Right lobe of liver (tissue), 6 donors: ENCODE data around the gene ARID4B. TPM values are rescaled to one million over a fixed set of nuclear protein-coding genes. Genes with fewer than 3 reads are reported as not detected.
"Not testable (repeated sequence)": the region's sequence is repeated elsewhere in the genome, so short reads cannot be mapped to it uniquely, and the experiment has no call there.

Experiments
- ATAC-seq, 4 donors: fragments of 200-7000 bp; cut with Tn5 transposase; one replicate each; pipeline ENCODE4 v1.9.1; 2020; ENCODE audit warnings: mild to moderate bottlenecking in 4 of 4, moderate library complexity in 4 of 4
- DNase-seq, 3 donors: peaks; one replicate each; pipeline ENCODE4 v3.0.0-alpha.2; 2020
- H3K27ac ChIP-seq, 3 donors: fragments of 200-600 bp; one replicate each; pipeline ENCODE4 v1.8.0; 2022
- H3K27me3 ChIP-seq, 2 donors: fragments of 200-600 bp; one replicate each; pipeline ENCODE4 v1.8.0; 2022
- H3K36me3 ChIP-seq, 4 donors: fragments of 200-600 bp; sonication (generic) in 1 of 4; one replicate each; pipeline versions ENCODE4 v1.5.1 to v1.8.0; 2017 to 2022; ENCODE audit warnings: control low read depth in 1 of 4
- H3K4me1 ChIP-seq, 4 donors: fragments of 200-600 bp; sonication (generic) in 1 of 4; one replicate each; pipeline versions ENCODE4 v1.5.1 to v1.8.0; 2017 to 2022; ENCODE audit warnings: control low read depth in 1 of 4
- H3K4me3 ChIP-seq, 3 donors: fragments of 200-600 bp; one replicate each; pipeline ENCODE4 v1.8.0; 2022
- H3K9me3 ChIP-seq, 4 donors: fragments of 200-600 bp; sonication (generic) in 1 of 4; one replicate each; pipeline versions ENCODE4 v1.5.1 to v1.8.0; 2017 to 2022; ENCODE audit warnings: control low read depth in 1 of 4
- CTCF ChIP-seq, 4 donors: fragments of 200-600 bp in 3 of 4; fragments of 450-650 bp in 1 of 4; IDR thresholded peaks; one replicate each; pipeline versions ENCODE4 v1.5.1 to v1.8.0; 2016 to 2022; ENCODE audit warnings: antibody characterized with exemption in 4 of 4, mild to moderate bottlenecking in 2 of 4
- POLR2A ChIP-seq: fragments of 450-650 bp; IDR thresholded peaks from one replicate; pipeline ENCODE4 v1.6.1; 2017; ENCODE audit warnings: antibody characterized with exemption, mild to moderate bottlenecking
- WGBS: methylation state at CpG from one replicate; pipeline ENCODE4 v1.1.6; 2018; ENCODE audit warnings: low coverage, low lambda C conversion rate; ENCODE audit not compliant: insufficient coverage; ENCODE audit errors: missing lambda C conversion rate; 5-methylcytosine and 5-hydroxymethylcytosine counted together
- intact Hi-C, 2 donors: fragments of 100-400 bp; cut with DNase I; formaldehyde crosslinking; loops; one replicate each; pipeline versions ENCODE4 v1.11.2 to v1.14.1; 2022
- total RNA-seq, 6 experiments: library from RNA; depleted of rRNA in 2 of 6; stranded (reverse); fragments of >200 nt in 2 of 6; fragmentation: NEBNext Ultra II Directional in 3 of 6; extraction: Animal tissue kit (Norgen Biotek cat#: 25700) in 3 of 6; gene quantifications; one replicate each; pipeline versions ENCODE4 v1.1.0 to v1.2.4, GENCODE V29; 2016 to 2023
- donor health status: DM: no; HTN: yes; CAD: no.
- donor health status: DM: no; HTN: no; CAD: no.
- donor health status: DM: no; HTN: no; CAD: no.
- donor health status: DM: no; HTN: yes; CAD: no.
- donor health status: DM: no; HTN: yes; CAD: no.

The ARID4B gene
- total RNA-seq, 6 experiments from 2014 or later = 8.0 to 16.2 (median 11.4) TPM

GRCh38 chr1:235275223-235275622 lies 52.8 kb downstream of the ARID4B start:
- 25% methylated on average over 3 of the region's 3 CpGs for WGBS
- TF ChIP-seq POLR2A (no peak), CTCF (IDR thresholded peaks at IDR 0.05) (no peak)
- H3K4me3 ChIP-seq = no peak overlapping the region
- no peak overlapping the region for H3K27ac ChIP-seq
- DNase-seq = no peak
- ATAC-seq = peak in 2 of 4 donors; percentile 21 to 49
- no peaks in the 10 kb centered on the region for H3K27me3 ChIP-seq
- no peaks in the 10 kb centered on the region for H3K9me3 ChIP-seq
- H3K4me1 ChIP-seq = peaks cover 0 to 27% (median 0%) of the 10 kb centered on the region in 4 donors
- H3K36me3 ChIP-seq = no peaks in the 10 kb centered on the region
- intact Hi-C loops = no loop called here

GRCh38 chr1:235272851-235273250 lies 55.1 kb downstream of the ARID4B start:
- intact Hi-C loops = no loop called here
- peak overlapping the region in 1 of 3 donors; percentile 1 for H3K27ac ChIP-seq
- peaks cover 0 to 28% (median 0%) of the 10 kb centered on the region in 4 donors for H3K4me1 ChIP-seq
- H3K27me3 ChIP-seq = no peaks in the 10 kb centered on the region
- no peak for DNase-seq
- ATAC-seq = peak; percentile 19 to 62 (median 56)
- no peaks in the 10 kb centered on the region for H3K36me3 ChIP-seq
- whole genome bisulfite sequencing = 85% methylated on average over 4 of the region's 4 CpGs
- no peaks in the 10 kb centered on the region for H3K9me3 ChIP-seq
- TF ChIP-seq POLR2A (no peak), CTCF (IDR thresholded peaks at IDR 0.05) (no peak)
- no peak overlapping the region for H3K4me3 ChIP-seq

- peaks cover 0 to 36% (median 0%) of the 10 kb centered on the region in 4 donors for H3K4me1 ChIP-seq
- TF ChIP-seq CTCF (IDR thresholded peaks at IDR 0.05) = no peak
- TF ChIP-seq POLR2A = no peak
- ATAC-seq (peak in 2 of 4 donors; percentile 19 to 33), DNase-seq (no peak)
- no peaks in the 10 kb centered on the region for H3K9me3 ChIP-seq
- H3K36me3 ChIP-seq = no peaks in the 10 kb centered on the region
- intact Hi-C loops = no loop called here
- H3K27ac ChIP-seq = no peak overlapping the region
- H3K4me3 ChIP-seq = no peak overlapping the region
- no peaks in the 10 kb centered on the region for H3K27me3 ChIP-seq
Measured at GRCh38 chr1:235270625-235271024, 57.4 kb downstream of the ARID4B start.

GRCh38 chr1:235269990-235270389 lies 58.0 kb downstream of the ARID4B start:
- peaks cover 0 to 36% (median 0%) of the 10 kb centered on the region in 4 donors for H3K4me1 ChIP-seq
- not testable (repeated sequence) for DNase-seq

GRCh38 chr1:235268379-235269125 lies 59.4 kb downstream of the ARID4B start:
- Histone ChIP-seq H3K4me1 (peaks cover 0 to 31% (median 0%) of the 10 kb centered on the region in 4 donors), H3K9me3 (no peaks in the 10 kb centered on the region), H3K36me3 (no peaks in the 10 kb centered on the region), H3K4me3 (no peak overlapping the region), H3K27ac (no peak overlapping the region), H3K27me3 (no peaks in the 10 kb centered on the region)
- ATAC-seq (no peak), DNase-seq (no peak)
- 89% methylated on average over 11 of the region's 11 CpGs for WGBS
- intact Hi-C loops = no loop called here
- no peak for TF ChIP-seq CTCF (IDR thresholded peaks at IDR 0.05)
- TF ChIP-seq POLR2A = no peak

More at GRCh38 chr1:235269990-235270389, 58.0 kb downstream of the ARID4B start:
- H3K27ac ChIP-seq, ATAC-seq, H3K36me3 ChIP-seq, H3K9me3 ChIP-seq, intact Hi-C loops, H3K4me3 ChIP-seq, H3K27me3 ChIP-seq: not testable (repeated sequence)
- 92% methylated on average over 14 of the region's 18 CpGs for WGBS
